ENCODE results near the gene IFT52. TPM values are rescaled to one million over a fixed set of nuclear protein-coding genes. Genes with fewer than 3 reads are reported as not detected.
"Not testable (repeated sequence)": the region's sequence is repeated elsewhere in the genome, so short reads cannot be mapped to it uniquely, and the experiment has no call there.

The IFT52 gene
- total RNA-seq, 2 donors from 2014 or later = 41.4 to 58.3 TPM

DNA sequence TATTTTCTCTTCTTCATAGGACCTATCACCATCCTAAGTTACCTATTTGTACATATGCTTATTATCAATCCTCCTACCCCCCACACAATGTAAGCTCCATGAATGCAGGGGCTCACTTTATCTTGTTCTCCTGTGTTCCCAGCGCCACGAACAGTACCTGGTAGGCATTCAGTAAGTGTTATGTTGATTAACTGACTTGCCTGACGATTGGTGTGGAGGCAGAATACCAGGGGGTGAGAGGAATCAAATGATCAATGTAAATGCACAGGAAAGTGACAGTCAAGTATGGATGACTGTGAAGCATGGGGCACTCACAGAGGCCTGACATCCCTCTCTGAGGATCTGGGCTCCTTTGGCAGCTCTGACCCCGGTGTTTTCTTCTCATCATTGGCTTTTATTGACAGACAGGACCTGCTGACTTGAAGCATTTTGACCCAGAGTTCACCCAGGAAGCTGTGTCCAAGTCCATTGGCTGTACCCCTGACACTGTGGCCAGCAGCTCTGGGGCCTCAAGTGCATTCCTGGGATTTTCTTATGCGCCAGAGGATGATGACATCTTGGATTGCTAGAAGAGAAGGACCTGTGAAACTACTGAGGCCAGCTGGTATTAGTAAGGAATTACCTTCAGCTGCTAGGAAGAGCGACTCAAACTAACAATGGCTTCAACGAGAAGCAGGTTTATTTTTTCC is 6.1 kb upstream of the IFT52 start:
- DNase-seq = no peak
- 73 to 90% methylated on average over 6 to 7 of the region's 7 CpGs for WGBS, 2 experiments (ENCODE audit: insufficient coverage in 1 of 2, insufficient read length in 1 of 2)
- no peaks in the 10 kb centered on the region for H3K9me3 Mint-ChIP-seq
- H3K27ac Mint-ChIP-seq = no peak overlapping the region
- TF ChIP-seq, protein P1, sequence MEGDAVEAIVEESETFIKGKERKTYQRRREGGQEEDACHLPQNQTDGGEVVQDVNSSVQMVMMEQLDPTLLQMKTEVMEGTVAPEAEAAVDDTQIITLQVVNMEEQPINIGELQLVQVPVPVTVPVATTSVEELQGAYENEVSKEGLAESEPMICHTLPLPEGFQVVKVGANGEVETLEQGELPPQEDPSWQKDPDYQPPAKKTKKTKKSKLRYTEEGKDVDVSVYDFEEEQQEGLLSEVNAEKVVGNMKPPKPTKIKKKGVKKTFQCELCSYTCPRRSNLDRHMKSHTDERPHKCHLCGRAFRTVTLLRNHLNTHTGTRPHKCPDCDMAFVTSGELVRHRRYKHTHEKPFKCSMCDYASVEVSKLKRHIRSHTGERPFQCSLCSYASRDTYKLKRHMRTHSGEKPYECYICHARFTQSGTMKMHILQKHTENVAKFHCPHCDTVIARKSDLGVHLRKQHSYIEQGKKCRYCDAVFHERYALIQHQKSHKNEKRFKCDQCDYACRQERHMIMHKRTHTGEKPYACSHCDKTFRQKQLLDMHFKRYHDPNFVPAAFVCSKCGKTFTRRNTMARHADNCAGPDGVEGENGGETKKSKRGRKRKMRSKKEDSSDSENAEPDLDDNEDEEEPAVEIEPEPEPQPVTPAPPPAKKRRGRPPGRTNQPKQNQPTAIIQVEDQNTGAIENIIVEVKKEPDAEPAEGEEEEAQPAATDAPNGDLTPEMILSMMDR (conservative IDR thresholded peaks at IDR 0.05) = no peak
- no peaks in the 10 kb centered on the region for H3K36me3 ChIP-seq (ENCODE audit: control insufficient read depth, insufficient read depth, low read length)
- no peak overlapping the region for H3K27ac ChIP-seq (ENCODE audit: low read depth, low read length)
- H3K36me3 Mint-ChIP-seq (ENCODE audit: low read depth) = no peaks in the 10 kb centered on the region
- H3K4me3 Mint-ChIP-seq = no peak overlapping the region
- H3K4me3 ChIP-seq (ENCODE audit: low read length) = no peak overlapping the region
- no peaks in the 10 kb centered on the region for H3K9me3 ChIP-seq (ENCODE audit: control insufficient read depth, low read length)
- H3K9ac ChIP-seq (ENCODE audit: extremely low read depth, low read length, poor library complexity, severe bottlenecking) = no peak overlapping the region
- H3K4me1 Mint-ChIP-seq = peaks cover 8% of the 10 kb centered on the region
- no peaks in the 10 kb centered on the region for H3K27me3 ChIP-seq (ENCODE audit: control insufficient read depth, insufficient read depth, low read length, poor library complexity, severe bottlenecking)
- no peaks in the 10 kb centered on the region for H3K4me1 ChIP-seq (ENCODE audit: control insufficient read depth, insufficient read depth, low read length)
- H3K27me3 Mint-ChIP-seq (ENCODE audit: insufficient read depth) = no peaks in the 10 kb centered on the region

DNA sequence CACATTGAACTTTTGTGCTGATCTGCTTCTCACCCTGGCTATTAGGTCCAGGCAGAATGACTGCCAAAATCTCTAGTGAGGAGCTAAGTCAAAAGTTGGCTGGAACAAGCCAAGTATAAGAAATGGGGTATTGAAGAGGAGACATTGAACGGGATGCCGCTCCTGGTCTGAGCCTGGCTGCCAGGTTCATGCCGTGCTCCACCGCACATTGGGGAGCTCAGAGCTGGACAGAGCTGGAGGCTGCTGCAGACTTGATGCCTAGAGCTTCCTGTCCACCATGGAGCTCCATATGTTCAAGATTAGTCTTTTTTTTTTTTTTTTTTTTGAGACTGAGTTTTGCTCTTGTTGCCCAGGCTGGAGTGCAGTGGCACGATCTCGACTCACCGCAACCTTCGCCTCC is 4.1 kb upstream of the IFT52 start:
- Mint-ChIP-seq H3K4me1 (peaks cover 16% of the 10 kb centered on the region), H3K36me3 (ENCODE audit: low read depth) (no peaks in the 10 kb centered on the region), H3K4me3 (no peak overlapping the region), H3K27me3 (ENCODE audit: insufficient read depth) (no peaks in the 10 kb centered on the region), H3K27ac (no peak overlapping the region), H3K9me3 (no peaks in the 10 kb centered on the region)
- Histone ChIP-seq H3K9ac (ENCODE audit: extremely low read depth, low read length, poor library complexity, severe bottlenecking) (no peak overlapping the region), H3K4me1 (ENCODE audit: control insufficient read depth, insufficient read depth, low read length) (no peaks in the 10 kb centered on the region), H3K36me3 (ENCODE audit: control insufficient read depth, insufficient read depth, low read length) (no peaks in the 10 kb centered on the region), H3K9me3 (ENCODE audit: control insufficient read depth, low read length) (no peaks in the 10 kb centered on the region), H3K4me3 (ENCODE audit: low read length) (no peak overlapping the region), H3K27me3 (ENCODE audit: control insufficient read depth, insufficient read depth, low read length, poor library complexity, severe bottlenecking) (no peaks in the 10 kb centered on the region), H3K27ac (ENCODE audit: low read depth, low read length) (no peak overlapping the region)
- TF ChIP-seq, protein P1 (conservative IDR thresholded peaks at IDR 0.05) = no peak
- WGBS, 2 experiments (ENCODE audit: insufficient coverage in 1 of 2, insufficient read length in 1 of 2) = 67 to 77% methylated on average over 4 to 8 of the region's 8 CpGs
- no peak for DNase-seq

DNA sequence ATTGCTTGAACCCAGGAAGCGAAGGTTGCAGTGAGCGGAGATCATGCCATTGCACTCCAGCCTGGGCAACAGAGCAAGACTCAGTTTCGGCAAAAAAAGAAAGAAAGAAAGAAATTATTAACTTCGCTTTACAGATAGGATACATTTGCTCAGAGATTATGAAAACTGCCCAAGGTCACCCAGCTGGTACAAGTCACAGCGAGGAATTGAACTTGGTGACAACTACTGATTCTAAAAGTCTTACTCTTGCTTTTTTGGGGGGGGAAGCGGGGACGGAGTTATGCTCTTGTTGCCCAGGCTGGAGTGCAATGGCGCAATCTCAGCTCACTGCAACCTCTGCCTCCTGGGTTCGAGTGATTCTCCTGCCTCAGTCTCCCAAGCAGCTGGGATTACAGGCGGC is 2.2 kb upstream of the IFT52 start:
- not testable (repeated sequence) for H3K9ac ChIP-seq (ENCODE audit: extremely low read depth, low read length, poor library complexity, severe bottlenecking); H3K4me3 Mint-ChIP-seq; H3K27ac Mint-ChIP-seq; H3K9me3 Mint-ChIP-seq; H3K27me3 Mint-ChIP-seq (ENCODE audit: insufficient read depth); H3K36me3 ChIP-seq (ENCODE audit: control insufficient read depth, insufficient read depth, low read length); DNase-seq; H3K4me3 ChIP-seq (ENCODE audit: low read length); H3K4me1 ChIP-seq (ENCODE audit: control insufficient read depth, insufficient read depth, low read length); H3K36me3 Mint-ChIP-seq (ENCODE audit: low read depth); H3K27ac ChIP-seq (ENCODE audit: low read depth, low read length); H3K9me3 ChIP-seq (ENCODE audit: control insufficient read depth, low read length); H3K27me3 ChIP-seq (ENCODE audit: control insufficient read depth, insufficient read depth, low read length, poor library complexity, severe bottlenecking)
- WGBS, 2 experiments (ENCODE audit: insufficient coverage in 1 of 2, insufficient read length in 1 of 2) = 93 to 97% methylated on average over 9 of the region's 10 CpGs
- peaks cover 18% of the 10 kb centered on the region for H3K4me1 Mint-ChIP-seq

DNA sequence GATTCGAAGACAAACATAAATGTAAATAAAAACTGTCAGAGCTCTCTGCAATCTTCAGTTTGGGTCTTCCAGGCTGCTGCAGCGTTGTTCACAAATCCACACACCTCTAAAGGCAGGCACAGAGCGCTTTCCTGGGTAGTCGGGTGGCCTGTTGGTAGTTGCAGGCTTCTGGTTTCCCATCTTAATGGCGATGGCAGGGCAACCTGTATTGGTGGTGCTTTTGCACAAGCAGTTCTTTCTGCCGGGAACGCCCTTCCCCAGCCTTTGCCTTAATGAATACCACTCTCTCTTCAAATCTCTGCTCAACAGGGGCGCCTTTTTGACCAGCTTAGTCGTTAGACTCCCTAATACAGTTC is 723 bp upstream of the IFT52 start:
- 30 to 48% methylated on average over 5 to 8 of the region's 9 CpGs for WGBS, 2 experiments (ENCODE audit: insufficient coverage in 1 of 2, insufficient read length in 1 of 2)
- H3K27me3 Mint-ChIP-seq (ENCODE audit: insufficient read depth) = no peaks in the 10 kb centered on the region
- peak overlapping the region; percentile 82 for H3K4me3 Mint-ChIP-seq
- DNase-seq = peak; percentile 72
- H3K36me3 ChIP-seq (ENCODE audit: control insufficient read depth, insufficient read depth, low read length) = peaks cover 16% of the 10 kb centered on the region
- H3K36me3 Mint-ChIP-seq (ENCODE audit: low read depth) = peaks cover 13% of the 10 kb centered on the region
- H3K4me1 ChIP-seq (ENCODE audit: control insufficient read depth, insufficient read depth, low read length) = no peaks in the 10 kb centered on the region
- H3K9me3 Mint-ChIP-seq = no peaks in the 10 kb centered on the region
- H3K4me1 Mint-ChIP-seq = peaks cover 11% of the 10 kb centered on the region
- peak overlapping the region; percentile 80 for H3K9ac ChIP-seq (ENCODE audit: extremely low read depth, low read length, poor library complexity, severe bottlenecking)
- TF ChIP-seq, protein P1 (conservative IDR thresholded peaks at IDR 0.05) = no peak
- H3K27ac ChIP-seq (ENCODE audit: low read depth, low read length) = no peak overlapping the region
- no peaks in the 10 kb centered on the region for H3K27me3 ChIP-seq (ENCODE audit: control insufficient read depth, insufficient read depth, low read length, poor library complexity, severe bottlenecking)
- no peaks in the 10 kb centered on the region for H3K9me3 ChIP-seq (ENCODE audit: control insufficient read depth, low read length)
- H3K27ac Mint-ChIP-seq = peak overlapping the region; percentile 99
- peak overlapping the region; percentile 93 for H3K4me3 ChIP-seq (ENCODE audit: low read length)

DNA sequence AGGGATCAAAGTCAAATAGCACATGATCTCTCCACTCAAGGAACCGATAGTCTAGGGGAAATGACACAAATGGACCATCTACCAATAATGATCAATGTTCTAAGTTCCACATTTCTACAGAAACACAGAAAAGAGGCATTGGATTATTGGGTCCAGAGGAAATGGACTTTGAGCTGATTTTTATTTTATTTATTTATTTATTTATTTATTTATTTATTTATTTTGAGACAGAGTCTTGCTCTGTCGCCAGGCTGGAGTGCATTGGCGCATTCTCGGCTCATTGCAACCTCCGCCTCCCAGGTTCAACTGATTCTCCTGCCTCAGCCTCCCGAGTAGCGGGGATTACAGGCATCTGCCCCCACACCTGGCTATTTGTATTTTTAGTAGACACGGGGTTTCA is 11.2 kb downstream of the IFT52 start:
- not testable (repeated sequence) for H3K4me3 Mint-ChIP-seq; H3K4me1 Mint-ChIP-seq; H3K4me1 ChIP-seq (ENCODE audit: control insufficient read depth, insufficient read depth, low read length); H3K4me3 ChIP-seq (ENCODE audit: low read length); H3K9me3 ChIP-seq (ENCODE audit: control insufficient read depth, low read length); H3K27ac Mint-ChIP-seq; H3K27me3 ChIP-seq (ENCODE audit: control insufficient read depth, insufficient read depth, low read length, poor library complexity, severe bottlenecking); DNase-seq; H3K9ac ChIP-seq (ENCODE audit: extremely low read depth, low read length, poor library complexity, severe bottlenecking); H3K27ac ChIP-seq (ENCODE audit: low read depth, low read length); H3K27me3 Mint-ChIP-seq (ENCODE audit: insufficient read depth); H3K9me3 Mint-ChIP-seq
- peaks cover 54% of the 10 kb centered on the region for H3K36me3 ChIP-seq (ENCODE audit: control insufficient read depth, insufficient read depth, low read length)
- peaks cover 73% of the 10 kb centered on the region for H3K36me3 Mint-ChIP-seq (ENCODE audit: low read depth)
- 84 to 100% methylated on average over 4 to 8 of the region's 8 CpGs for WGBS, 2 experiments (ENCODE audit: insufficient coverage in 1 of 2, insufficient read length in 1 of 2)

Measured in endodermal cell (in vitro differentiated cells).